GM18499 (cell line): Measurements from ENCODE around the gene TSSK2.
"Not testable (repeated sequence)": the region's sequence is repeated elsewhere in the genome, so short reads cannot be mapped to it uniquely, and the experiment has no call there.

ENCODE experiments used
- ATAC-seq: cut with Tn5 transposase; IDR thresholded peaks from one replicate; pipeline ENCODE4 v1.9.1; 2021; ENCODE audit warnings: moderate number of reproducible peaks; ENCODE audit not compliant: insufficient read depth, unreplicated experiment

The TSSK2 gene

DNA sequence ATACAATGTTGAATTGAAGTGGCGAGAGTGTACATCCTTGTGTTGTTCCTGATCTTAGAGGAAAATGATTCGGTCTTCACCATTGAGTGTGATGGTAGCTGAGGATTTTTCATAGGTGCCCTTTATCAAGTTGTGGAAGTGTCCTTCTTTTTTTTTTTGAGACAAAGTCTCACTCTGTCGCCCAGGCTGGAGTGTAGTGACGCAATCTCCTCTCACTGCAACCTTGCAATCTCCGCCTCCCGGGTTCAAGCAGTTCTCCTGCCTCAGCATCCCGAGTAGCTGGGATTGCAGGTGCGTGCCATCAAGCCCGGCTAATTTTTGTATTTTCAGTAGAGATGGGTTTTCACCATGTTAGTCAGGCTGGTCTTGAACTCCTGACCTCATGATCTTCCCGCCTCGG lies 27.5 kb downstream of the TSSK2 start:
- not testable (repeated sequence) for ATAC-seq

DNA sequence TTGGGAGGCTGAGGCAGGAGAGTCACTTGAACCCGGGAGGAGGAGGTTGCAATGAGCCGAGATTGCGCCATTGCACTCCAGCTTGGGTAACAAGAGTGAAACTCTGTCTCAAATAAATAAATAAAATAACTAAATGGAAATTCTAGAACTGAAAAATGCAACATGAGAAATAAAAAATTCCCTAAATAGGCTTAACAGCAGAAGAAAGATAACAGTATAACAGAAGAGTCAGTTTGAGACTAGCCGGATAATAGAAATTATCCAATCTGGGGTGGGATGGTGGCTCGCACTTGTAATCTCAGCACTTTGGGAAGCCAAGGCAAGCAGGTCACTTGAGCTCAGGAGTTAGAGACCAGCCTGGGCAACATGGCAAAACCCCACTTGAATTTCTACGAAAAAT lies 33.3 kb downstream of the TSSK2 start:
- no peak for ATAC-seq

DNA sequence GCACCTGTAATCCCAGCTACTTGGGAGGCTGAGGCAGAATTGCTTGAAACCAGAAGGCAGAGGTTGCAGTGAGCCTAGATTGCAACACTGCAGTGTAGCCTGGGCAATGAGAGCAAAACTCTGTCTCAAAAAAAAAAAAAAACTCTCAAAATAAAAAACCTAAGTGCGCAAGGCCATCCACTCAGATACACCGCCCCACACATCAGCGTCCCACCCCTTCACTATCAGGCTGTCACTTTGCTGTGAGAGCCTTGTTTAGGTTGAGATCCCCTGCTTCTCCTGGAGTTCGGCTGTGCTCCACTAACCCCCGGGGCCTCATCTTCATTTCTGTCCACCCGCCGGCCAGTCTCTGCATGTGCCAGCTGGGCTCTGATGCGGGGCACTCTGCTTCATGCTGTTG lies 35.3 kb downstream of the TSSK2 start:
- no peak for ATAC-seq

- no peak for ATAC-seq
Observed at GRCh38 chr22:19167106-19167869, 36.2 kb downstream of the TSSK2 start.

GRCh38 chr22:19168088-19168890 lies 37.2 kb downstream of the TSSK2 start:
- ATAC-seq = no peak

GRCh38 chr22:19169002-19169946 lies 38.2 kb downstream of the TSSK2 start:
- ATAC-seq = no peak

- no peak for ATAC-seq
Observed at GRCh38 chr22:19169947-19170318, 38.8 kb downstream of the TSSK2 start.

- no peak for ATAC-seq
Observed at GRCh38 chr22:19172213-19173046, 41.3 kb downstream of the TSSK2 start.

- no peak for ATAC-seq
Observed at GRCh38 chr22:19173047-19174035, 42.2 kb downstream of the TSSK2 start.

- ATAC-seq = no peak
Observed at GRCh38 chr22:19174106-19175025, 43.3 kb downstream of the TSSK2 start.

DNA sequence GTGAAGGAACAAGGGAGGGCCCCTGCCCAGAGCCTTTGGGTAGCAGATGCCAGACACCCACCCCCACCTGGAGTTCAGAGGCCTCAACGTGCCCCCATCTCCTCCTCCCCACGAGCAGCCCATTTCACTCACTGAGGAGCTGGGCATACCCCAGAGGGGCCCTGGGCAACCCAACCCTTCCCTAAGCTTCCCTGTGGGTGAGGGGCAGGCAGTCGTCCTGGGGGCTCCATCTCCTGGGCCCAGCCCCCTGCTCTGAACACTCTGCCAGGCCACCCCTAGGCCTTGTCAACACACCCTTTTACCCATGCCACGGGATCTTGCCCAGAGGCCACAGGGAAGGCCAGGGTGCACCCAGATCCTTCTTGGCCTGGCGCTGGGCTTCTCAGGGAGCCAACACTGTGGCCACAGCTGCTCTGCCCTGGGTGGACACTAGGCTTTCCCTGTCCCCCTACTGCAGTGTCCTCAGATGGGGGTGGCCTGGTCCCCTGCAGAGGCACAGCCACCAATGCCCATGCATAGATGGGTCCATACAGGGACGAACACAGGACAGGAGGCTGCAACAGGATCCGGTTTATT lies 44.0 kb downstream of the TSSK2 start:
- no peak for ATAC-seq

DNA sequence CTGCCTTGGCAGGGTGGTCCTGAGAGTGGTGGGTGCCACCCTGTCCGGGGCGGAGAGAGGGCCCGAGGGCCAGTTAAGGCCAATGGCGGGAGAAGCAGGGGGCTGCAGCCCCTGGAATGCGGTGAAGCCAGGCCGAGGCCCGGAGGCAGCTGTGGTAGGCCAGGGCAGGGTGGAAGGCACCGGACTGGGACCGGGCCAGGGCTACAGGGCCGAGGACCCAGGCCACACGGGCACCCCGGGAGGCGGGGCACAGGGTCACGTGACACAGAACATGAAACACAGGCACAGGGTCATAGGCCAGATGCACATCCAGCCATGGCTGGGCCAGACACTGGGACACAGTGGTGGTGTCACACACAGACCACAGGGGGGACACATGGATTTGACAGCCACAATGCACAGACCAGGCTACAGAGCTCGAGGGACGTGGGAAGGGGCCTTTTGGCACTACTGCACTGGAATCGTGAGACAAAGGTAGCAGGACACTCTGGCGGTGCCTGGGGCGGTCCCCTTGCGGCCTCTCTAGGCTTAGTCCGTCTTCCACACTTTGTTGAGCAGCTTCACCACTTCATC lies 44.6 kb downstream of the TSSK2 start:
- ATAC-seq = no peak

GRCh38 chr22:19176175-19176643 lies 45.1 kb downstream of the TSSK2 start:
- ATAC-seq = no peak

DNA sequence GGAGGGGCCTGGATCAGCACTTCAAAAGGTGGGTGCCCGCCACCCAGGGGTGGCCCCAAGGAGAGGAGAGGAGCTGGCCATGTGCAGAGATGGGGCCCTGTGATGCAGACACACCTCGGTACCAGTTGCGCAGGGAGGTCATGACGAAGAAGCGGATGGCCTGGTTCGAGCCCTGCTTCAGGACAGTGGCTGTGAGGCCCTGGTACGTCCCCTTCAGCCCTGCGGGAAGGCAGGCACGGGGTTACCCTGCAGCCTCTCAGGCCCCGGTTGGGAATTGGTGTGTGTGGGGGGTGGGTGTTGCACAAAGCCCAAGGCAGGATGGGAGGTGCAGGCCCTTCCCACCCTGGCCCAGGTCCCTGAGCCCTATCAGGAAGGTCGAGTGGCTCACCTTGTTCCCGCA lies 45.6 kb downstream of the TSSK2 start:
- no peak for ATAC-seq

DNA sequence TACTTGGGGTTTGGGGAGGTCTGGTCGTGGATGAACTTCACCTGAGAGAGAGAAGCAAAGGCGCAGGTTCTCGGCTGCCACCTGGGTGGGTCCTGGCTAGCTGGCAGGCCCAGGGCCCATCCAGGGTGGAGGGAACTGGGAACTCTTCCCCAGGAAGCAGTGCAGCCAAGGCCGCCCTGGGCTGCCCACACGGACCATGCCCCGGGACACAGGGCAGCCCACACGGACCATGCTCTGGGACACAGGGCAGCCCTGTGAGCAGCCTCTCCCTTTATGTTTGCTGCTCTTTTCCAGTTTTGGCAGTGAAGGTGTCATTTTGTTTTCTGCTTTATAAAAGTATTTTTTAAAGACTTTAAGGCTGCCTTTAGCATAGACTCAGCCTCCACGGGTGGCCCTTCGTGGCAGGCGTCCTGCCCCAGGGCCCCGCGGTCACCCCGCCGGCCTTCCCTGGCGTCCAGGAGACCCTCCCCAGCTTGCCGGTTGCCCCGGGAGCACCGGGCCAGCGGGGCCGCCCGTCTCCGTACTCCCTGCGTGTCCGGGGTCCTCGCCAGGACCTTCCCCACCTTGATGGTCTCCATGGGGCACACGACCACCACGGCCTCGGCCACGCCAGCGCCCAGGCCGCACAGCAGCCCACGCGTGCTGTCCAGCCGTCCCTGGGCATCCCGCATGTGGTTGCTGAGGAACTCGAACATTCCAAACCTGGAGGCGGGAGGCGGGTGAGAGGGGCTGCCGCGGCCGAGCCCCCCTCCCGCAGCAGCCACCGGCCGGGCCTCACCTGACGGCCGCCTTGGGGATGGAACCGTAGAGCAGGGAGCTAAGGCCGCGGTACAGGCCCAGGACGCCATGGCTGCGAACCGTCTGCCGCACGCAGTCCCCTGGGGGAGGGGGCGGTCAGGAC lies 46.3 kb downstream of the TSSK2 start:
- no peak for ATAC-seq
